Fibroblast of the conjunctiva (primary cell): ENCODE data around the gene ITIH6.

Experiments used
- DNase-seq: peaks from one replicate; pipeline ENCODE4 v3.0.0-alpha.2; 2010; ENCODE audit warnings: low read depth

The ITIH6 gene

GRCh38 chrX:54715621-54716020 lies 82.4 kb downstream of the ITIH6 start:
- DNase-seq = no peak

GRCh38 chrX:54714424-54714823 lies 83.6 kb downstream of the ITIH6 start:
- no peak for DNase-seq

- DNase-seq = no peak
These were observed 86.3 kb downstream of the ITIH6 start for GRCh38 chrX:54711735-54712134.

DNA sequence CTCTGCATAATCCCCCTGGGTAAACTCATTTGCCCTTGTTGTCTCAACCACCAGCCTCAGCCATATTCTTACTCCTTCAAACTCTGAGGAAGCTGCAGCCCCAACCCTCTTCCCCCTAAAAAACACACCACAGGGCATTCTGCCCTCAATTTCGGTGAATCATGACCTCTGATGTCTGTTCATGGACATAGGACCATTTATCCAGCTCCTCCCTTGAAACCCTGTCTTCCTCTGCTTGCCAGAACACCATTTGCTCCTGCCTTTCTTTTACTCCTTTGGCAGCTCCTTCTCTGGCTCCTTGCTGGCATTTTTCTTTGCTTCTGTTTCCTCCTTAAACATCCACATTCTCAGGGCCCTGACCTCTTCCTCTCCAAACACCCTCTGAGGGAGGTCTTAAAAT lies 87.1 kb downstream of the ITIH6 start:
- no peak for DNase-seq

DNA sequence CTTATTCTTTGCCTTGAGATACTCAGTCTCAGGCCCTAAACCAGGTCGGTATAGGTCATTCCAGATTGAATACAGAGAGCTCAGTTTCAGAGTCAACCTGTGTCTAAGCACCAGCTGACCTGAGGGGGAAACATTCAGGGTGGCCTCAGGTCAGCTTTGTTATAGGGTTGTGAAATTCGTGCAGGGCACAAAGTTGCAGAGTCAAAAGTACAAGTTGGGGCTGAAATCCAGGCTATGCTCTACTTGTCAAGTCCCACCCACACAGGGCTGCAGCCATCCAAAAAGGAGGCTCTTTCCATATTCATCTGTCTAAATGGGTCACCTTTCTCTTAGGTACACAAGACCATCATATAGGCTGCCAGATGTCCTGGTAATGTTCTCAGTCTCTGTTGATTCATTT lies 89.7 kb downstream of the ITIH6 start:
- DNase-seq = no peak
